HCEC 1CT (cell line): ENCODE measurements around the gene LIME1.

Source experiments
- DNase-seq: peaks from one replicate; pipeline ENCODE4 v3.0.0-alpha.2; 2017

The LIME1 gene

GRCh38 chr20:63739130-63740069, 2.9 kb downstream of the LIME1 start, which contains the start of gene SLC2A4RG:
SLC2A4RG (plus strand) TSS chr20:63739776; CDS start chr20:63739913, 137 bp downstream.
- peak; percentile 80 for DNase-seq

GRCh38 chr20:63740070-63740626, 3.7 kb downstream of the LIME1 start:
- peak; percentile 18 for DNase-seq

GRCh38 chr20:63740627-63741353, 4.3 kb downstream of the LIME1 start:
- peak; percentile 85 for DNase-seq

- no peak for DNase-seq
These were observed 4.9 kb downstream of the LIME1 start for GRCh38 chr20:63741354-63741675.

GRCh38 chr20:63741676-63742380, 5.4 kb downstream of the LIME1 start:
- no peak for DNase-seq

GRCh38 chr20:63742381-63743024, 6.0 kb downstream of the LIME1 start:
- no peak for DNase-seq

GRCh38 chr20:63743210-63743970, 6.9 kb downstream of the LIME1 start:
- DNase-seq = no peak

GRCh38 chr20:63744158-63744557, 7.7 kb downstream of the LIME1 start:
- no peak for DNase-seq

GRCh38 chr20:63744574-63745423, 8.3 kb downstream of the LIME1 start:
- DNase-seq = no peak

- no peak for DNase-seq
These were observed 9.0 kb downstream of the LIME1 start for GRCh38 chr20:63745424-63745805.

- no peak for DNase-seq
These were observed 9.7 kb downstream of the LIME1 start for GRCh38 chr20:63745961-63746731.

- DNase-seq = no peak
These were observed 10.4 kb downstream of the LIME1 start for GRCh38 chr20:63746751-63747315.

GRCh38 chr20:63747622-63748069, 11.2 kb downstream of the LIME1 start:
- no peak for DNase-seq

GRCh38 chr20:63748070-63748933, 11.8 kb downstream of the LIME1 start:
- DNase-seq = no peak

- DNase-seq = no peak
These were observed 12.4 kb downstream of the LIME1 start for GRCh38 chr20:63748934-63749270.

GRCh38 chr20:63749597-63750508, 13.4 kb downstream of the LIME1 start:
- no peak for DNase-seq

GRCh38 chr20:63750807-63751470, 14.5 kb downstream of the LIME1 start:
- no peak for DNase-seq
